ENCODE measurements around the gene GPATCH2L.

DNA sequence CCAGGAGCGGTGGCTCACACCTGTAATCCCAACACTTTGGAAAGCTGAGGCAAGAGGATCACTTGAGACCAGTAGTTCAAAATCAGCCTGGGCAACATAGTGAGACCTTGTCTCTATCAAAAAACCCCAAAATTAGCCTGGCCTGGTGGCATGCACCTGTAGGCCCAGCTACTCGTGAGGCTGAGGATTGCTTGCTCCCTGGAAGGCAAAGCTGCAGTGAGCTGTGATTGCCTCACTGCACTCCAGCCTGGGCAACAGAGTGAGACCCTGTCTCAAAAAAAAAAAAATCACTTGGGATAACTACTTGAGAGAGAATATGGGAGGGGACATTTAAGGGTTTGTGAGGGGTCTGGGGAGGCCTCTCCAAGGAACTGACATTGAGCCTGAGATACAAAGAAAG lies 109.0 kb downstream of the GPATCH2L start:
- TF ChIP-seq CTCF (IDR thresholded peaks at IDR 0.05) (no peak), POLR2A (IDR thresholded peaks at IDR 0.05) (no peak)
